Measurements from ENCODE around the gene MPG. TPM values are rescaled to one million over a fixed set of nuclear protein-coding genes. Genes with fewer than 3 reads are reported as not detected.

The MPG gene
- total RNA-seq, 1 donor from 2014 or later, result 50.0 TPM

DNA sequence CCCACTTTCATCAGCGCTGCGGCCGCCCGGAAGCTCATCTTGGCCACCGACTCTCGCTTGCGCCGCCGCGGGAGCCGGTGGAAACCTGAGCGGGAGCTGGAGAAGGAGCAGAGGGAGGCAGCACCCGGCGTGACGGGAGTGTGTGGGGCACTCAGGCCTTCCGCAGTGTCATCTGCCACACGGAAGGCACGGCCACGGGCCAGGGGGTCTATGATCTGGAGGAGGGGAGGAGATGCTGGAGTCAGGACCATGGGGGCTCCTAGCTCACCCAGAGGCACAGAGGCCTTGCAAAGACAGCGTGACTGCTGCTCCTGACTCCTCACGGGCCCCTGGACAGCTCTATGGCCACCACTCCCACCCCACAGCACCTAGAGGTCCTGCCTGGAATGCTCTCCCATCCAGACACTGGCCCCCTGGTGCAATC lies 15.0 kb upstream of the MPG start:
- Mint-ChIP-seq H3K36me3 (ENCODE audit: low read depth) (peaks cover 4% of the 10 kb centered on the region), H3K27ac (ENCODE audit: unreplicated experiment) (no peak overlapping the region), H3K4me1 (peaks cover 22% of the 10 kb centered on the region), H3K9me3 (no peaks in the 10 kb centered on the region), H3K4me3 (no peak overlapping the region), H3K27me3 (ENCODE audit: low read depth) (peaks cover 4% of the 10 kb centered on the region)
- DNase-seq (ENCODE audit: low read depth, low spot score), result no peak
- TF ChIP-seq, protein P1, sequence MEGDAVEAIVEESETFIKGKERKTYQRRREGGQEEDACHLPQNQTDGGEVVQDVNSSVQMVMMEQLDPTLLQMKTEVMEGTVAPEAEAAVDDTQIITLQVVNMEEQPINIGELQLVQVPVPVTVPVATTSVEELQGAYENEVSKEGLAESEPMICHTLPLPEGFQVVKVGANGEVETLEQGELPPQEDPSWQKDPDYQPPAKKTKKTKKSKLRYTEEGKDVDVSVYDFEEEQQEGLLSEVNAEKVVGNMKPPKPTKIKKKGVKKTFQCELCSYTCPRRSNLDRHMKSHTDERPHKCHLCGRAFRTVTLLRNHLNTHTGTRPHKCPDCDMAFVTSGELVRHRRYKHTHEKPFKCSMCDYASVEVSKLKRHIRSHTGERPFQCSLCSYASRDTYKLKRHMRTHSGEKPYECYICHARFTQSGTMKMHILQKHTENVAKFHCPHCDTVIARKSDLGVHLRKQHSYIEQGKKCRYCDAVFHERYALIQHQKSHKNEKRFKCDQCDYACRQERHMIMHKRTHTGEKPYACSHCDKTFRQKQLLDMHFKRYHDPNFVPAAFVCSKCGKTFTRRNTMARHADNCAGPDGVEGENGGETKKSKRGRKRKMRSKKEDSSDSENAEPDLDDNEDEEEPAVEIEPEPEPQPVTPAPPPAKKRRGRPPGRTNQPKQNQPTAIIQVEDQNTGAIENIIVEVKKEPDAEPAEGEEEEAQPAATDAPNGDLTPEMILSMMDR (conservative IDR thresholded peaks at IDR 0.05), result no peak

DNA sequence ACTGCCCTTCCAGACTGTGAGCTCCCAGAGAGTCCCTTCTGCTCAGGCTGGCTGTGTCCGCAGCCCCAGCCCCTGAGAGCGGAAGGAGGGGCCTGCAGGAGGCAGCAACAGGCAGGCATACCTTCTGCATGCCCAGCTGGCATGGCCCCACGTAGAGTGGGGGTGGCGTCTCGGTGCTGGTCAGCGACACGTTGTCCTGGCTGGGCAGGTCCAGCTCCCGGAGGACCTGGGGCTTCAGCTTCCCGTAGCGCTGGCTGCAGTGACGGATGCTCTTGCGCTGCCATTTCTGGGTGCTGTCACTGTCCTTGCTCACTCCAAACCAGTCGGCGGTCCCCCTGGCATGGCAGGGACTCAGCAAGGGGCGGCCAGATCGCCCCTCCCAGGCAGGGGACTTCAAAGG lies 14.6 kb upstream of the MPG start:
- Mint-ChIP-seq H3K27me3 (ENCODE audit: low read depth) (peaks cover 4% of the 10 kb centered on the region), H3K4me3 (no peak overlapping the region), H3K36me3 (ENCODE audit: low read depth) (no peaks in the 10 kb centered on the region), H3K9me3 (no peaks in the 10 kb centered on the region), H3K4me1 (peaks cover 27% of the 10 kb centered on the region), H3K27ac (ENCODE audit: unreplicated experiment) (no peak overlapping the region)
- TF ChIP-seq, protein P1 (conservative IDR thresholded peaks at IDR 0.05), result no peak
- DNase-seq (ENCODE audit: low read depth, low spot score), result no peak

DNA sequence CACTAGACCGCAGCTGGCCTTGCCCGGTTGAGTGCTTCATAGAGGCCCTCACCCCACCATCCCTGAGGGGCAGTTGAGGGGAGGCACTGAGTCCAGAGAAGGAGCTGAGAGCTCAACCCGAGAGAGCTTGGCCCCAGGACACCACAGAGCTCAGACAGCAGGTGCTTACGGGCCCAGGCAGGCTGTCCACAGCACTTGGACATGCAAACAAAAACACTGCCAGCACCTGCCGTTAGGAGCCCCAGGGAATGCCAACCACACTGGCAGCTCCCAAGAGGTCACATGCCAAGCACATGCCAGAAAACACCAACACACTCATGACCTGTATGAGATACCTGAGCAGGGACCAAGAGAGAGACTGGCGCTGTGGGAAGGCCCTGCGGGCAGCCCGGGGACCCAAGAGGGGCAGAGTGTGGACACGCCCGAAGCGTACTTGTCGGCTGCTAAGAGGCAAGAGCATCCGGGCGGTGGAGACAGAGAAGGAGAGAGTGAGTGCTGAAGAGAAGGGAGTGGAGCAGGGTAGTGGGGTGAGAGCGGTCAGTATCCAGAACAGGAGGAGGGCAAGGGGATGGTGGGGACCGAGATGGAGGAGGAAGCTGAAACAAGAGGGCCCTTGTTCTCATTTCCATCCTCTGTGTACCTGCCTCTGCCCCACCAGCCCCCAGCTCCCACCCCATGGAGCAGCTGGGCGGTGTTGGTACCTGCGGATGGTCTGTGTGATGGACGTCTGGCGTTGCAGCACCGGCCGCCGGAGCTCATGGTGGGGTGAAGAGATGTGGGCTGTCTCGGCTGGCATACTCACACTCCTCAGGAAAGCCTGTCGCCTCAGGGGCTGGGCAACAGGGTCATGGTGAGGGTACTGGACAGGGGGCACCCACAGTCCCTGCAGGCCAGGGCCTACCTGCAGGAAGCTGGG lies 13.8 kb upstream of the MPG start:
- Mint-ChIP-seq H3K27me3 (ENCODE audit: low read depth) (peaks cover 4% of the 10 kb centered on the region), H3K9me3 (no peaks in the 10 kb centered on the region), H3K36me3 (ENCODE audit: low read depth) (no peaks in the 10 kb centered on the region), H3K4me1 (peaks cover 35% of the 10 kb centered on the region), H3K4me3 (no peak overlapping the region), H3K27ac (ENCODE audit: unreplicated experiment) (no peak overlapping the region)
- TF ChIP-seq, protein P1 (conservative IDR thresholded peaks at IDR 0.05), result no peak
- DNase-seq (ENCODE audit: low read depth, low spot score), result no peak

DNA sequence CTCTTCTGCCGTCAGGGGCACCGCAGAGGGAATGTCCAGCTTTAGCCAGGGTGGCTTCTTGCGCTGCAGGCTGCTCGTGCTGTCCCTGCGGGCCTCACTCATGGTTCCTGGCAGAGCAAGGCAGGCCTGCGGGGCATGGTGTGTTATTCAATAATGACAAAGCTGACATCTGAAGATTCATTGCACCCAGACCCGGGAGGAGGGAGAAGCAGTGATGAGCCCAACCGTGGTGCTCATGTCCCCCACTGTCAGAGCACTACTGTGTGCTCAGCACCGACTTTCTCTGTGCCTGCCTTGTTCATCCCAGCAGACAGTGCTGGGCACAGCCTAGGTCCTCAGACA lies 13.1 kb upstream of the MPG start:
- TF ChIP-seq, protein P1 (conservative IDR thresholded peaks at IDR 0.05), result no peak
- Mint-ChIP-seq H3K4me1 (peaks cover 40% of the 10 kb centered on the region), H3K27me3 (ENCODE audit: low read depth) (peaks cover 4% of the 10 kb centered on the region), H3K9me3 (no peaks in the 10 kb centered on the region), H3K27ac (ENCODE audit: unreplicated experiment) (no peak overlapping the region), H3K36me3 (ENCODE audit: low read depth) (no peaks in the 10 kb centered on the region), H3K4me3 (no peak overlapping the region)
- no peak for DNase-seq (ENCODE audit: low read depth, low spot score)

DNA sequence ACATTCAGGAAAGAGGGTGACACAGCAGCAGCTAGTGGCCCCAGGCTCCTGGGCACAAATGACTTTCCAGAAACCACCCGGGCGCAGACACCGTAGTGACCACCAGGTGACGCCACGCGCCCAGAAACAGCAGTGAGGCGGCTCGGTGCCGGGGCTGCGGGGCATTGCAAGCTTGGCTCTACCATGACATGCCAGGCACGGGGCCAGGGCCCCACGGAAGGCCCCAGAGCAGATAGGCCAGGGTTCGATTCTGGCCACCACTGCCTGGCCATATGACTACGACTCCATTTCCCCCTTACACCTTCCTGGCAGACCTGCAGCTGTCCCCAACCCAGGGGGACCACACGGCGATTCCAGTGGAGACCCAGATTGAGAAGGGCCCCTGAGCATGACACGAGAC lies 12.3 kb upstream of the MPG start:
- Mint-ChIP-seq H3K27ac (ENCODE audit: unreplicated experiment) (peak overlapping the region; percentile 68), H3K36me3 (ENCODE audit: low read depth) (no peaks in the 10 kb centered on the region), H3K27me3 (ENCODE audit: low read depth) (peaks cover 4% of the 10 kb centered on the region), H3K4me1 (peaks cover 43% of the 10 kb centered on the region), H3K4me3 (peak overlapping the region; percentile 80), H3K9me3 (no peaks in the 10 kb centered on the region)
- TF ChIP-seq, protein P1 (conservative IDR thresholded peaks at IDR 0.05), result peak; percentile 95
- DNase-seq (ENCODE audit: low read depth, low spot score), result peak; percentile 91

Measured in neural crest cell (in vitro differentiated cells).